ENCODE results near the gene TRAPPC2.

Gene TRAPPC2

DNA sequence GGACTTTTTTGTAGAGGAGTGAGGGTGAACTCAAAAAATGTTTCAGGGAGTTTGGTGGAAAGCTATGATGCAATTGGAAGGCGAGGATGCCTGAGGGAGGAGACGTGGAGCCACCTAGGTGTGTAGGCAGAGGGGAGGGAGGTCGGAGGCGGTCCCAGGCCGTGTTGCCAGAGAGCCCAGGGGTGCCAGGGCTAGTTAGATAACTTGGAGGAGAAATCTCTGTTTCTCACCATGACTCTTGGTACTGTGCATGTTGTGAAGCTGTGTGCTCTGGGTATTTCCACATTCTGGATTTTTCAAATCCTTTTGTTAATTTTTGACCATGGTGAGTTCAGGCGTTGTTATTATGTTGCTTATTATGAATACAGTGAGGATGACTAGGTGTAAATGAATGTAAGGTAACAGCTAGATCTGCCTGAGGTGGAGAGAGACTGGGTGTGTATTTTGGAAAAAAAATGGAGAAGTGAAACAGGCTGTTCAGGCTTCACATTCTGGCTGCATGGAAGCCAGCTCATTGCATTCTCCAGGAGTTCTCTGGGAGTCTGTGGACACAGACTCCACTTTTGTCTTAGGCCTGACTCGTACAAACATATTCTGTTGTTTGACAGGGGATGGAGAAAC, 41.0 kb downstream of the TRAPPC2 start:
- TF ChIP-seq, protein P1, sequence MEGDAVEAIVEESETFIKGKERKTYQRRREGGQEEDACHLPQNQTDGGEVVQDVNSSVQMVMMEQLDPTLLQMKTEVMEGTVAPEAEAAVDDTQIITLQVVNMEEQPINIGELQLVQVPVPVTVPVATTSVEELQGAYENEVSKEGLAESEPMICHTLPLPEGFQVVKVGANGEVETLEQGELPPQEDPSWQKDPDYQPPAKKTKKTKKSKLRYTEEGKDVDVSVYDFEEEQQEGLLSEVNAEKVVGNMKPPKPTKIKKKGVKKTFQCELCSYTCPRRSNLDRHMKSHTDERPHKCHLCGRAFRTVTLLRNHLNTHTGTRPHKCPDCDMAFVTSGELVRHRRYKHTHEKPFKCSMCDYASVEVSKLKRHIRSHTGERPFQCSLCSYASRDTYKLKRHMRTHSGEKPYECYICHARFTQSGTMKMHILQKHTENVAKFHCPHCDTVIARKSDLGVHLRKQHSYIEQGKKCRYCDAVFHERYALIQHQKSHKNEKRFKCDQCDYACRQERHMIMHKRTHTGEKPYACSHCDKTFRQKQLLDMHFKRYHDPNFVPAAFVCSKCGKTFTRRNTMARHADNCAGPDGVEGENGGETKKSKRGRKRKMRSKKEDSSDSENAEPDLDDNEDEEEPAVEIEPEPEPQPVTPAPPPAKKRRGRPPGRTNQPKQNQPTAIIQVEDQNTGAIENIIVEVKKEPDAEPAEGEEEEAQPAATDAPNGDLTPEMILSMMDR (conservative IDR thresholded peaks at IDR 0.05; ENCODE audit: low read depth, low read length): no peak
- no peak overlapping the region for H3K4me3 ChIP-seq (ENCODE audit: low read depth, low read length)

GRCh38 chrX:13692771-13693231, 41.6 kb downstream of the TRAPPC2 start:
- TF ChIP-seq, protein P1 (conservative IDR thresholded peaks at IDR 0.05; ENCODE audit: low read depth, low read length): no peak
- H3K4me3 ChIP-seq (ENCODE audit: low read depth, low read length): no peak overlapping the region
- no peak for DNase-seq (ENCODE audit: low read depth)

More for the DNA sequence above, 41.0 kb downstream of the TRAPPC2 start:
- DNase-seq (ENCODE audit: low read depth): no peak

- peak; percentile 20 for DNase-seq (ENCODE audit: low read depth)
- TF ChIP-seq, protein P1 (conservative IDR thresholded peaks at IDR 0.05; ENCODE audit: low read depth, low read length): no peak
- H3K4me3 ChIP-seq (ENCODE audit: low read depth, low read length): no peak overlapping the region
These were observed 42.5 kb downstream of the TRAPPC2 start for GRCh38 chrX:13691841-13692371.

- H3K4me3 ChIP-seq (ENCODE audit: low read depth, low read length): peak overlapping the region; percentile 77
- TF ChIP-seq, protein P1 (conservative IDR thresholded peaks at IDR 0.05; ENCODE audit: low read depth, low read length): peak; percentile 39
These were observed 43.6 kb downstream of the TRAPPC2 start for GRCh38 chrX:13690836-13691235.

GRCh38 chrX:13689741-13690211, 44.6 kb downstream of the TRAPPC2 start:
- peak; percentile 29 for DNase-seq (ENCODE audit: low read depth)
- TF ChIP-seq, protein P1 (conservative IDR thresholded peaks at IDR 0.05; ENCODE audit: low read depth, low read length): no peak
- peak overlapping the region; percentile 77 for H3K4me3 ChIP-seq (ENCODE audit: low read depth, low read length)

More at GRCh38 chrX:13690836-13691235, 43.6 kb downstream of the TRAPPC2 start:
- DNase-seq (ENCODE audit: low read depth): no peak

- TF ChIP-seq, protein P1 (conservative IDR thresholded peaks at IDR 0.05; ENCODE audit: low read depth, low read length): no peak
- peak; percentile 65 for DNase-seq (ENCODE audit: low read depth)
- H3K4me3 ChIP-seq (ENCODE audit: low read depth, low read length): peak within 1 kb of the TSS; percentile 77
These were observed 45.3 kb downstream of the TRAPPC2 start, which contains the start of gene RAB9A for GRCh38 chrX:13688958-13689740. Gene RAB9A (plus strand): TSS chrX:13689128. CDS start chrX:13708747, 19,619 bp downstream.

Data from choroid plexus epithelial cell (primary cell).